NOMO-1 treated with dmso at 0.1 percent for 144 hours (cell line): ENCODE measurements around the gene USP11.
A peak's percentile ranks its signal among the peaks of the same experiment; 100 is the strongest.

ENCODE experiments used
- DNase-seq: peaks from one replicate; lab custom pipeline; 2025; ENCODE audit not compliant: unreplicated experiment; lab: John Stamatoyannopoulos, UW

USP11 gene

GRCh38 chrX:47224266-47224895, 8.4 kb upstream of the USP11 start:
- DNase-seq: no peak

GRCh38 chrX:47224896-47225290, 7.9 kb upstream of the USP11 start:
- no peak for DNase-seq

DNA sequence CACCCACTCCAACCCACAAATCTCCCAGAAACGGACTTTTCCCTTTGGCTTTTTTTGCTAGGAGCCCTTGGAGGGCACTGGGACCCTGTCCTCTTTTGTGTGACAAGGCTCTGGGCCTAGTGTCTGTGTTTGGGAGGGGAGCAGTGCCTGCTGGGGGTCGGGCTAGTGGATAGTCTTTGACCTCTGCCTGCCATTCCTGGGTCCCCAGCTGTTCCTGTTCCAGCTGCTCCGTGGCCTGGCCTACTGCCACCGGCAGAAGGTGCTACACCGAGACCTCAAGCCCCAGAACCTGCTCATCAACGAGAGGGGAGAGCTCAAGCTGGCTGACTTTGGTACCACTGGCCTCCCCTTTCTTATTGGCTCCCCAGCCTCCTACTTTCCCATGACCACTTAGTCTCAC, 6.7 kb upstream of the USP11 start:
- no peak for DNase-seq

DNA sequence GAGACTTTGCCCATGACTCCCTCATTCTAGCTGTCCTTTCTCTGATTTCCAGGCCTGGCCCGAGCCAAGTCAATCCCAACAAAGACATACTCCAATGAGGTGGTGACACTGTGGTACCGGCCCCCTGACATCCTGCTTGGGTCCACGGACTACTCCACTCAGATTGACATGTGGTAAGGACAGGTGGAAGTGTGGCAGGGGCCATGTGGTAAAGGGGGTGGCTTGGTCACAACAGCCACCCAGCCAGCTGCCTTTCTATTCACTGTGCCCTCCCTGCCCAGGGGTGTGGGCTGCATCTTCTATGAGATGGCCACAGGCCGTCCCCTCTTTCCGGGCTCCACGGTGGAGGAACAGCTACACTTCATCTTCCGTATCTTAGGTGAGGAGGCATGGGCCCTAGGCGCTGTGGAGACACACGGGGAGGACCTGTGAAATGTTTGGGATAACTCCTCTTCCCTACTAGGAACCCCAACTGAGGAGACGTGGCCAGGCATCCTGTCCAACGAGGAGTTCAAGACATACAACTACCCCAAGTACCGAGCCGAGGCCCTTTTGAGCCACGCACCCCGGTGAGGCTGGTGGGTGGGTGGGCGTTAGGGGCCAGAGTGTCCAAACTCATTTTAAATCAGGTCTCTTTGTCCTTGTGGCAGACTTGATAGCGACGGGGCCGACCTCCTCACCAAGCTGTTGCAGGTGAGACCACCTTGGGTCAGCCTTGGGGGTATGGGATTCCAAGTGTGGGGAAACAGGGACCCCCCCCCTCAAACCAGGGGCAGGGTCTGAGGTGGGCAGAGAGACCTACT, 6.1 kb upstream of the USP11 start:
- no peak for DNase-seq

DNA sequence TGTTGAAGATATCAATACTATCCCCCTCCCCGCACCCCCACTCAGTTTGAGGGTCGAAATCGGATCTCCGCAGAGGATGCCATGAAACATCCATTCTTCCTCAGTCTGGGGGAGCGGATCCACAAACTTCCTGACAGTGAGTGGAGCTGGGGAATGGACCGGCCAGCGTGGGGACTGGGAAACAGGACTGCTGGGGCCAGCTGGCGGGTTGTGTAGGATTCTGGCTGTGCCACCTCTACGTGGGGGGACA, 5.5 kb upstream of the USP11 start:
- DNase-seq: no peak

- DNase-seq: no peak
Measured at GRCh38 chrX:47228550-47229270, 4.1 kb upstream of the USP11 start.

GRCh38 chrX:47229427-47229826, 3.4 kb upstream of the USP11 start:
- DNase-seq: no peak

DNA sequence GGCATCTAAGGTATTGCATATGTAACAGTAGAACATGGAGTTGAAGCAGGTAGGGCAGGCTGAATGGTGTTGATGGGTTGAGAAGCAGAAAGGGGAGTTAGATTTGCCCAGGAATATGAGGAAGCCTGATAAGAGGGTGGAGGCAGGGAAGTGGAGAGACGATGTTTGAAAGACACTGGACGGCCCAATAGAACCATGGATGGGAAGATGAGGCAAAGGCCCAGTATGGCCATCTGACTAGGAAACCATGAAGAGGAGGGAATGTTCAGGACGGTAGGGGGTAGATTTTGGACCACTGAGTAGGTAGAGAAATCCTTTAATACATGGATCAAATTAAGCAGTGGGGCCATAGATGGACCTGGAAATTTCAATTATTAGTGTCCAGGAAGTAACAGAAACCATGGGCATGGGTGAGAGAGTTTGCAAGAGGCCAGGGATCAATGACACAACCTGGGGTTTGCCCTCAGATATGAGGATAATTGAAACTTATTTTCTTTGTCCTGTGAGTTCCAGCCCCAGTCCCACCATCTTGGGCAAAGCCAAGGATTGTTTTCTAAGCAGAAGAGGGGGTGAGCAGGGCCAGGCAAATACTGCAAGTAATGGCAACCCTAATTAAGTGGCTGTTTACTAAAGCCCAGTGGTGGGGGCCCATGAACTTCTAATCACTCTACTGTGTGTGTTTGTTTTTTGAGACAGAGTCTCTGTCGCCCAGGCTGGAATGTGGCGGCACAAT, 2.5 kb upstream of the USP11 start:
- no peak for DNase-seq

GRCh38 chrX:47231167-47231566, 1.6 kb upstream of the USP11 start:
- no peak for DNase-seq

- no peak for DNase-seq
Measured at GRCh38 chrX:47232197-47232802, 509 bp upstream of the USP11 start.

GRCh38 chrX:47233333-47234113, 714 bp downstream of the USP11 start:
- DNase-seq: peak; percentile 96

- DNase-seq: no peak
Measured at GRCh38 chrX:47234583-47234982, 1.8 kb downstream of the USP11 start.

DNA sequence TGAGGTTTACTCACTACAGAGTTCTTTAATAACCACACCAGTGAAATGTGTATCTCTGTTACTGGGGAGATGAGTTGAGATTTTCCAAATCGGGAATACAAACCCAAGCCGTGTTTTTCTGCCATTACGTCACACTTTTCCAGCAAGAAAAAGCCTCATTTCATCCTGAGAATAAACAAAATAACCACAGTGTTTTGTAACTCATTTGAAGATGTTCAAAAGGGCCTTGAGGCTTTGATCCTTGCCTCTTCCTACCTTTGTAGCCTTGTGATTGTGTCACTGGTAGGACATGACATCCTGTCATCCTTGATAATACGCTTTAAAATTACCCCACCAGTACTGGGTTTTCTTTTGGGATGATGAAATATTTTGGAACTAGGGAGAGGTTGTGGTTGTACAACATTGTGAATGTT, 2.9 kb downstream of the USP11 start:
- no peak for DNase-seq

DNA sequence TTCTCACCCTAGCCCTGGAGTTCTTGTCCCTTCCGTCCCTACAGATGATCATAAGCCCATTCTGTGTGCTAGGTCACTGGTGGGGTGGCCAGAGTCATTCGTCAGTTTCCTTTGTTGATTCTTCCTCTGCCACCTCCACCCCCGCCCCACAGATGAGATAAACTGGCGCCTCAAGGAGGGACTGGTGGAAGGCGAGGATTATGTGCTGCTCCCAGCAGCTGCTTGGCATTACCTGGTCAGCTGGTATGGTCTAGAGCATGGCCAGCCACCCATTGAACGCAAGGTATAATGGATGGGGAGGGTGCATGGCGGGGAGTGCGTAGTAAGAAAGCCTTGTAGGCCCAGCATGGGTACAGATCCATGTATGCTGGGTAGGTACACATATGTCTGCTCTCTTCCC, 6.4 kb downstream of the USP11 start:
- DNase-seq: no peak

- no peak for DNase-seq
Measured at GRCh38 chrX:47239898-47240545, 7.2 kb downstream of the USP11 start.

GRCh38 chrX:47240619-47241018, 7.8 kb downstream of the USP11 start:
- no peak for DNase-seq

GRCh38 chrX:47241201-47242011, 8.6 kb downstream of the USP11 start:
- DNase-seq: no peak

DNA sequence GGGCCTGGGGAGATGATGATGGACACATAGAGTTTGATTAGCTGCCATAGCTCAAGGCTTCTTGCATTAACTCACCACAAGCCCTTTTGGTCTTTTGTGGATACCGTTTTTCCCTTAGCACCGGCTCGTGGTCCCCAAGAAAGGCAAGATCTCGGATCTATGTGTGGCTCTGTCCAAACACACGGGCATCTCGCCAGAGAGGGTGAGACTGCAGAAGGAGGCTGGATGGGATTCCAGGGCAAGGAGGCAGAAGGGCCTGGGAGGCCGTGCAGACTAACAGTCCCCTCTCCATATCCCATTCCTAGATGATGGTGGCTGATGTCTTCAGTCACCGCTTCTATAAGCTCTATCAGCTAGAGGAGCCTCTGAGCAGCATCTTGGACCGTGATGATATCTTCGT, 9.5 kb downstream of the USP11 start:
- no peak for DNase-seq

GRCh38 chrX:47243351-47243750, 10.5 kb downstream of the USP11 start:
- no peak for DNase-seq
